DMS 273 (cell line): ENCODE results near the gene DARS1.
"Not testable (repeated sequence)": the region's sequence is repeated elsewhere in the genome, so short reads cannot be mapped to it uniquely, and the experiment has no call there.

Experiments used
- DNase-seq: peaks from one replicate; lab custom pipeline; 2025; ENCODE audit not compliant: unreplicated experiment; lab: John Stamatoyannopoulos, UW

The DARS1 gene

GRCh38 chr2:135985826-135986393 is 484 bp upstream of the DARS1 start:
- no peak for DNase-seq

- peak; percentile 43 for DNase-seq
These were observed 1.0 kb downstream of the DARS1 start for GRCh38 chr2:135984199-135985017.

- DNase-seq: no peak
These were observed 4.9 kb downstream of the DARS1 start for GRCh38 chr2:135980434-135981079.

GRCh38 chr2:135975702-135976101 is 9.7 kb downstream of the DARS1 start:
- DNase-seq: no peak

- DNase-seq: no peak
These were observed 11.4 kb downstream of the DARS1 start for GRCh38 chr2:135974036-135974435.

GRCh38 chr2:135969655-135970387 is 15.6 kb downstream of the DARS1 start:
- DNase-seq: no peak

- no peak for DNase-seq
These were observed 19.7 kb downstream of the DARS1 start for GRCh38 chr2:135965756-135966155.

- not testable (repeated sequence) for DNase-seq
These were observed 21.0 kb downstream of the DARS1 start for GRCh38 chr2:135964404-135964803.

GRCh38 chr2:135963841-135964240 is 21.6 kb downstream of the DARS1 start:
- no peak for DNase-seq

- peak; percentile 12 for DNase-seq
These were observed 22.9 kb downstream of the DARS1 start for GRCh38 chr2:135962366-135963123.

- peak; percentile 82 for DNase-seq
These were observed 24.5 kb downstream of the DARS1 start for GRCh38 chr2:135960656-135961551.

- DNase-seq: no peak
These were observed 25.3 kb downstream of the DARS1 start for GRCh38 chr2:135960150-135960549.

GRCh38 chr2:135958927-135959326 is 26.5 kb downstream of the DARS1 start:
- not testable (repeated sequence) for DNase-seq

GRCh38 chr2:135954020-135954601 is 31.3 kb downstream of the DARS1 start:
- DNase-seq: no peak

GRCh38 chr2:135952891-135953290 is 32.5 kb downstream of the DARS1 start:
- no peak for DNase-seq

GRCh38 chr2:135951041-135951583 is 34.3 kb downstream of the DARS1 start:
- peak; percentile 68 for DNase-seq

GRCh38 chr2:135949451-135950234 is 35.8 kb downstream of the DARS1 start:
- DNase-seq: peak; percentile 15

- no peak for DNase-seq
These were observed 36.6 kb downstream of the DARS1 start for GRCh38 chr2:135948642-135949355.
